GF-D8 (cell line): ENCODE data around the gene CACTIN.
"Not testable (repeated sequence)": the region's sequence is repeated elsewhere in the genome, so short reads cannot be mapped to it uniquely, and the experiment has no call there.

ENCODE experiments used
- DNase-seq: peaks from one replicate; lab custom pipeline; 2025; lab: John Stamatoyannopoulos, UW

Gene CACTIN

GRCh38 chr19:3586707-3587346 is 39.8 kb downstream of the CACTIN start:
- DNase-seq: no peak

- DNase-seq: no peak
These were observed 40.4 kb downstream of the CACTIN start for GRCh38 chr19:3586127-3586626.

GRCh38 chr19:3585301-3586126 is 41.1 kb downstream of the CACTIN start, which contains the start of gene GIPC3:
TSS of gene GIPC3 (plus strand) at chr19:3585478. CDS start at chr19:3585598, 120 bp downstream.
- no peak for DNase-seq

- DNase-seq: not testable (repeated sequence)
These were observed 42.4 kb downstream of the CACTIN start for GRCh38 chr19:3584036-3584802.

GRCh38 chr19:3581792-3582191 is 44.8 kb downstream of the CACTIN start:
- DNase-seq: not testable (repeated sequence)

- no peak for DNase-seq
These were observed 46.2 kb downstream of the CACTIN start for GRCh38 chr19:3580156-3580934.

- DNase-seq: no peak
These were observed 48.2 kb downstream of the CACTIN start for GRCh38 chr19:3578390-3578789.

GRCh38 chr19:3577723-3578344 is 48.8 kb downstream of the CACTIN start:
- DNase-seq: no peak

- DNase-seq: no peak
These were observed 49.7 kb downstream of the CACTIN start for GRCh38 chr19:3576696-3577443.

GRCh38 chr19:3575949-3576673 is 50.5 kb downstream of the CACTIN start:
- DNase-seq: no peak

GRCh38 chr19:3575260-3575741 is 51.3 kb downstream of the CACTIN start:
- peak; percentile 27 for DNase-seq

GRCh38 chr19:3573858-3574637 is 52.5 kb downstream of the CACTIN start:
- DNase-seq: peak; percentile 92

GRCh38 chr19:3573162-3573857 is 53.3 kb downstream of the CACTIN start:
- no peak for DNase-seq

- no peak for DNase-seq
These were observed 53.8 kb downstream of the CACTIN start, which contains the start of gene HMG20B for GRCh38 chr19:3572855-3573161. TSS of gene HMG20B (plus strand) at chr19:3572944. CDS start at chr19:3573310, 366 bp downstream.

- DNase-seq: peak; percentile 98
These were observed 54.3 kb downstream of the CACTIN start for GRCh38 chr19:3572132-3572854.

- no peak for DNase-seq
These were observed 56.0 kb downstream of the CACTIN start for GRCh38 chr19:3570606-3571011.

- not testable (repeated sequence) for DNase-seq
These were observed 56.5 kb downstream of the CACTIN start for GRCh38 chr19:3570042-3570441.
